WERI-Rb-1 (cell line): ENCODE measurements around the gene IPO7.
A peak's percentile ranks its signal among the peaks of the same experiment; 100 is the strongest.
"Not testable (repeated sequence)": the region's sequence is repeated elsewhere in the genome, so short reads cannot be mapped to it uniquely, and the experiment has no call there.

Experiments
- DNase-seq: peaks from one replicate; pipeline ENCODE4 v3.0.0-alpha.2; 2020
- H3K27ac ChIP-seq: fragments of 250-450 bp; sonication (Bioruptor Pico); 2 replicates; pipeline ENCODE4 v1.5.1; 2020; ENCODE audit warnings: mild to moderate bottlenecking, moderate library complexity
- H3K27me3 ChIP-seq: fragments of 250-450 bp; sonication (Bioruptor Pico); 2 replicates; pipeline ENCODE4 v1.5.1; 2021; ENCODE audit warnings: mild to moderate bottlenecking, low read depth, moderate library complexity; ENCODE audit not compliant: insufficient read depth, severe bottlenecking
- H3K36me3 ChIP-seq: fragments of 250-450 bp; sonication (Bioruptor Pico); 2 replicates; pipeline ENCODE4 v1.5.1; 2020; ENCODE audit warnings: mild to moderate bottlenecking, moderate library complexity
- H3K4me3 ChIP-seq: 2 replicates; pipeline ENCODE4 v1.5.1; 2011; ENCODE audit warnings: low read depth, mild to moderate bottlenecking, control low read depth, low read length
- H3K9me3 ChIP-seq: fragments of 250-450 bp; sonication (Bioruptor Pico); 2 replicates; pipeline ENCODE4 v1.5.1; 2021; ENCODE audit warnings: mild to moderate bottlenecking, moderate library complexity; ENCODE audit not compliant: severe bottlenecking
- TF ChIP-seq, protein P1 (sequence below): IDR thresholded peaks from 2 replicates; pipeline ENCODE4 v1.5.1; 2011; ENCODE audit warnings: low read depth, mild to moderate bottlenecking, control low read depth, inconsistent platforms, low read length

Gene IPO7

DNA sequence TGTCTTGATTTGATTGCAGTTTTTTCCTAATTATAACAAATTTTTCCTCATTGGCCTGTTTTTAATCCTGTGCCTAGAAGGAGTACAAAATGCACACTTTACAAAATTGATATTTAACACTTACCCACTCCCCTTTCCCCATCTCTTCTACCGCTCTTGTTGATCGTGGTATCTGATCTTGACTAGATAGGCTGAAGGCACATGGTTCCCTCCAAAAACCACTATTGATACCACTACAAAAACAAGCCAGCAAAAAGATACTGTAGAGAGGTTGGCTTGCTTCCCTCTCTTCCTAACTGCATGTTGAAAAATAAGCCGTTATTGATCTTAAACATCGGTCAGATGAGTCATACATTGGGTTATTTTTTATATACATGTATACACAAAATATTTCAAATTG is 61.8 kb downstream of the IPO7 start:
- no peak overlapping the region for H3K4me3 ChIP-seq
- peaks cover under 1% of the 10 kb centered on the region for H3K9me3 ChIP-seq
- TF ChIP-seq, protein P1, sequence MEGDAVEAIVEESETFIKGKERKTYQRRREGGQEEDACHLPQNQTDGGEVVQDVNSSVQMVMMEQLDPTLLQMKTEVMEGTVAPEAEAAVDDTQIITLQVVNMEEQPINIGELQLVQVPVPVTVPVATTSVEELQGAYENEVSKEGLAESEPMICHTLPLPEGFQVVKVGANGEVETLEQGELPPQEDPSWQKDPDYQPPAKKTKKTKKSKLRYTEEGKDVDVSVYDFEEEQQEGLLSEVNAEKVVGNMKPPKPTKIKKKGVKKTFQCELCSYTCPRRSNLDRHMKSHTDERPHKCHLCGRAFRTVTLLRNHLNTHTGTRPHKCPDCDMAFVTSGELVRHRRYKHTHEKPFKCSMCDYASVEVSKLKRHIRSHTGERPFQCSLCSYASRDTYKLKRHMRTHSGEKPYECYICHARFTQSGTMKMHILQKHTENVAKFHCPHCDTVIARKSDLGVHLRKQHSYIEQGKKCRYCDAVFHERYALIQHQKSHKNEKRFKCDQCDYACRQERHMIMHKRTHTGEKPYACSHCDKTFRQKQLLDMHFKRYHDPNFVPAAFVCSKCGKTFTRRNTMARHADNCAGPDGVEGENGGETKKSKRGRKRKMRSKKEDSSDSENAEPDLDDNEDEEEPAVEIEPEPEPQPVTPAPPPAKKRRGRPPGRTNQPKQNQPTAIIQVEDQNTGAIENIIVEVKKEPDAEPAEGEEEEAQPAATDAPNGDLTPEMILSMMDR, result no peak
- DNase-seq, result no peak
- H3K27me3 ChIP-seq, result no peaks in the 10 kb centered on the region
- no peak overlapping the region for H3K27ac ChIP-seq
- peaks cover 48% of the 10 kb centered on the region for H3K36me3 ChIP-seq

- H3K27me3 ChIP-seq, result no peaks in the 10 kb centered on the region
- H3K4me3 ChIP-seq, result no peak overlapping the region
- TF ChIP-seq, protein P1, result no peak
- H3K36me3 ChIP-seq, result peaks cover 23% of the 10 kb centered on the region
- DNase-seq, result no peak
- H3K27ac ChIP-seq, result no peak overlapping the region
- H3K9me3 ChIP-seq, result peaks cover 11% of the 10 kb centered on the region
These were observed 64.3 kb downstream of the IPO7 start for GRCh38 chr11:9448576-9449352.

DNA sequence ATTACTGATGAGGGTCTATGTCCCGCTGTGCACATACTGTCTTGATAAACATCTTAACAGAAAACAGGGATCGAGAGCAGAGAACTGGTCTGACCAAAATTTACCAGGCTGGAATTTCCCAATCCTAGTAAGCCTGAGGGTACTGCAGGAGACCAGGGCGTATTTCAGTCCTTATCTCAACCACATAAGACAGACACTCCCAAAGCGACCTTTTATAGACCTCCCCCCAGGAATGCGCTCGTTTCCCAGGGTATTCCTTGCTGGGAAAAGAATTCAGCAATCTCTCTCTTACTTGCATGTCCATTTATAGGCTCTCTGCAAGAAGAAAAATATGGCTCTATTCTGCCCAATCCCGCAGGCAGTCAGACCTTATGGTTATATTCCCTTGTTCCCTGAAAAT is 67.6 kb downstream of the IPO7 start:
- H3K27me3 ChIP-seq, H3K36me3 ChIP-seq, H3K4me3 ChIP-seq, H3K27ac ChIP-seq, DNase-seq: not testable (repeated sequence)
- H3K9me3 ChIP-seq, result peaks cover 11% of the 10 kb centered on the region

GRCh38 chr11:9455722-9456121 is 71.3 kb downstream of the IPO7 start:
- Histone ChIP-seq H3K9me3 (peaks cover 11% of the 10 kb centered on the region), H3K27me3 (no peaks in the 10 kb centered on the region), H3K4me3 (no peak overlapping the region), H3K36me3 (no peaks in the 10 kb centered on the region), H3K27ac (no peak overlapping the region)
- TF ChIP-seq, protein P1, result no peak
- DNase-seq, result no peak

DNA sequence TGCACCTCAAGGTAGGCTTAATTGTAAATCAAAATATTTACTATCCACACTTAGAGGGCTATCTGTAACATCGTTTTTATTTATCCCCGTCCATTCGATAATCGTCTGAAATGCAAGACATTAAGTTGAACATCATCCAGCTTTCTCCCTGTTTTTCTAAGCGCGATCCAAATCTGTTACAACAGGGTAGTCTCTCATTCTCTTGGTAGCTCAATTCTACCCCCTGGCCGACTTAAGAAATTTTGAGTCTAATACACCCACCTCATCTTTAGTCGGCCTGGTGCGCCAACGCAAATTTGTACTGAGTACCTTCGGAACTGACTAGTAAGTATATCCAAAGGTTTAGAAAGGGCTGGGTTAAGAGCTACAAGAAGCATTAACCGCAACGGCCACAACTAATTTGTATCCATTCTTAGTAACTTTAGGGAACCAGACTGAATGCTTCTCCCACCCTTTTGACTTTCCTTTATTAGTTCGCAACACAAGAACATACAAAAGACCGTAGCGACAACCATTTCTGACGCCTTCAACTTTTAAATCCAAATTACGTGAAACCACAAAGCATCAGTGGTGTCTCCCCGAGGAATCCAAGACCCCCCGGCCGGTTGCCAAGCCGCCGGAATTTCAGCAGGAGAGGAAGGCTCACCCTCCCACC is 75.3 kb downstream of the IPO7 start:
- Histone ChIP-seq H3K4me3 (peak overlapping the region; percentile 92), H3K9me3 (no peaks in the 10 kb centered on the region), H3K36me3 (no peaks in the 10 kb centered on the region; the same call in 1 of the 2 replicates), H3K27ac (peak overlapping the region; percentile 95), H3K27me3 (no peaks in the 10 kb centered on the region)
- peak; percentile 59 for DNase-seq
- TF ChIP-seq, protein P1, result no peak

DNA sequence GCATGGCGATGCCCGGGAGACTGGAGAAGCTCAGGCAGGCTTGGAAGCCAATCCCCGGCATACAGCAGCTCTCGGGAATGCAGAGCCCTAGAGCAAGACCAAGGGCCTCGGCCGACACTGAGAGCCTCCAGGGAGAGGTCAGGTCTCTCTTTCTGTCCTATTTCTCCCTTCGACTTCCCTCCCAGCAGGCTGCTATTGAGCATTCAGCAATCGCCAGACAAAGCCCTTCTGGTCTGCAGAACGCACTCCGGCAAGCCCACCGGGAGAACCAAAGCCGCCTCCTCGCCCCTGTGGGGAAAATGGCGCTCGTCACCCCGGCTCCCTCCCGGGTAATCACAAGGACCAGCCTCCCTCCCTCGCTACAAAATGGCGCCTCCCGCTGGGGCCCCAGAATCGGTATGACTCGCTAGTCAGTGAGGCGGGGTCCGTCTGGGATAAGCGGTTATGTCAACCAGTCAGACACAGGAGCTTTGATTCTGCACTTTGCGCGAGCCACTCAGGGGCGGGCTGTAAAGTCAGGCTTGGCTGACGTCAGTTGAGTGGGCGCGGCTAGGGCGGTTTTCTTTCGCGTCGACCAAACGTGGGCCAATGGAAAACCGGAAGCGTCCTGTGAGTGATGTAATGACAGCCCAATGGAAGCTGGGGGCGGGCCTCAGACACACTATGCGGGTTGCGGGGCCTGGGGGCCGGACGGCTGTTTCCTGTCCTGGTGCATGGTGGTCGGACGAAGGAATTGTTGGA is 76.0 kb downstream of the IPO7 start, which contains the start of gene ZNF143:
Gene ZNF143, plus strand, starts transcription at position 691 of the 741 bp plus-strand sequence. CDS start 10,297 bp downstream, outside the sequence.
- H3K4me3 ChIP-seq, result peak within 1 kb of the TSS; percentile 92
- H3K9me3 ChIP-seq, result no peaks in the 10 kb centered on the region
- H3K36me3 ChIP-seq, result no peaks in the 10 kb centered on the region; the same call in 1 of the 2 replicates
- peak; percentile 100 for DNase-seq
- no peaks in the 10 kb centered on the region for H3K27me3 ChIP-seq
- TF ChIP-seq, protein P1, result no peak
- H3K27ac ChIP-seq, result peak within 1 kb of the TSS; percentile 99
